Endodermal cell (in vitro differentiated cells): ENCODE results near the gene SLC2A1. TPM values are rescaled to one million over a fixed set of nuclear protein-coding genes. Genes with fewer than 3 reads are reported as not detected.

ENCODE experiments used
- DNase-seq: peaks from one replicate; pipeline ENCODE4 v3.0.0-alpha.2; 2017
- H3K27ac ChIP-seq: 2 replicates; pipeline ENCODE4 v1.5.1; 2013; ENCODE audit warnings: mild to moderate bottlenecking, low read depth, low read length, moderate library complexity
- H3K27me3 ChIP-seq: 2 replicates; pipeline ENCODE4 v1.6.1; 2013; ENCODE audit warnings: mild to moderate bottlenecking, low read length, moderate library complexity; ENCODE audit not compliant: insufficient read depth, control insufficient read depth, poor library complexity, severe bottlenecking
- H3K36me3 ChIP-seq: 2 replicates; pipeline ENCODE4 v1.7.0; 2013; ENCODE audit warnings: mild to moderate bottlenecking, low read length, moderate library complexity; ENCODE audit not compliant: control insufficient read depth, insufficient read depth
- H3K4me1 ChIP-seq: one replicate; pipeline ENCODE4 v1.7.0; 2013; ENCODE audit warnings: low read length; ENCODE audit not compliant: control insufficient read depth, insufficient read depth
- H3K4me3 ChIP-seq: 2 replicates; pipeline ENCODE4 v1.5.1; 2013; ENCODE audit warnings: mild to moderate bottlenecking, low read length, moderate library complexity
- H3K9ac ChIP-seq: 2 replicates; pipeline ENCODE4 v1.6.1; 2013; ENCODE audit warnings: mild to moderate bottlenecking, low read length, moderate library complexity; ENCODE audit not compliant: poor library complexity, severe bottlenecking; ENCODE audit errors: extremely low read depth
- H3K9me3 ChIP-seq: 2 replicates; pipeline ENCODE4 v1.6.1; 2013; ENCODE audit warnings: mild to moderate bottlenecking, low read length, moderate library complexity; ENCODE audit not compliant: control insufficient read depth
- H3K27ac Mint-ChIP-seq: 2 replicates; pipeline ENCODE4 v1.8.0; 2020; ENCODE audit warnings: mixed read lengths
- H3K27me3 Mint-ChIP-seq: 2 replicates; pipeline ENCODE4 v1.8.0; 2021; ENCODE audit warnings: mild to moderate bottlenecking, mixed read lengths; ENCODE audit not compliant: insufficient read depth
- H3K36me3 Mint-ChIP-seq: 2 replicates; pipeline ENCODE4 v1.8.0; 2020; ENCODE audit warnings: low read depth, mixed read lengths
- H3K4me1 Mint-ChIP-seq: 2 replicates; pipeline ENCODE4 v1.8.0; 2020; ENCODE audit warnings: mixed read lengths
- H3K4me3 Mint-ChIP-seq: 2 replicates; pipeline ENCODE4 v1.8.0; 2020; ENCODE audit warnings: mild to moderate bottlenecking, moderate library complexity, mixed read lengths
- H3K9me3 Mint-ChIP-seq: 2 replicates; pipeline ENCODE4 v1.8.0; 2020; ENCODE audit warnings: mild to moderate bottlenecking, mixed read lengths
- CTCF ChIP-seq: fragments of 200-600 bp; sonication (generic); conservative IDR thresholded peaks from 2 replicates; pipeline ENCODE4 v1.5.0; 2021; ENCODE audit warnings: antibody characterized with exemption, mild to moderate bottlenecking
- WGBS, 2 experiments: methylation state at CpG; one replicate each; pipeline versions ENCODE4 v1.1.5 to v1.1.7; 2013; ENCODE audit warnings: missing lambda C conversion rate in 2 of 2, mixed read lengths in 1 of 2; ENCODE audit not compliant: insufficient coverage in 1 of 2, insufficient read length in 1 of 2; 5-methylcytosine and 5-hydroxymethylcytosine counted together
- total RNA-seq, 2 donors: library from RNA; stranded (reverse); fragmentation: NEBNext Ultra II Directional in 1 of 2; extraction: Animal tissue kit (Norgen Biotek cat#: 25700) in 1 of 2; gene quantifications; 2 replicates in 1 of 2; 3 replicates in 1 of 2; pipeline ENCODE4 v1.2.1, GENCODE V29; 2021

SLC2A1 gene
- total RNA-seq, 2 donors from 2014 or later: 42.5 to 69.7 TPM

GRCh38 chr1:42887366-42887765, 71.3 kb downstream of the SLC2A1 start:
- Histone ChIP-seq H3K36me3 (no peaks in the 10 kb centered on the region), H3K27ac (no peak overlapping the region), H3K9ac (no peak overlapping the region), H3K4me1 (no peaks in the 10 kb centered on the region), H3K4me3 (no peak overlapping the region), H3K9me3 (no peaks in the 10 kb centered on the region), H3K27me3 (no peaks in the 10 kb centered on the region)
- Mint-ChIP-seq H3K4me3 (no peak overlapping the region), H3K4me1 (no peaks in the 10 kb centered on the region), H3K9me3 (no peaks in the 10 kb centered on the region), H3K27ac (no peak overlapping the region), H3K36me3 (no peaks in the 10 kb centered on the region), H3K27me3 (no peaks in the 10 kb centered on the region)
- DNase-seq: no peak
- TF ChIP-seq CTCF: no peak
- 89 to 98% methylated on average over 12 to 20 of the region's 20 CpGs for WGBS, 2 experiments

GRCh38 chr1:42886800-42887199, 71.9 kb downstream of the SLC2A1 start:
- no peak for DNase-seq
- Histone ChIP-seq H3K9me3 (no peaks in the 10 kb centered on the region), H3K4me3 (no peak overlapping the region), H3K36me3 (no peaks in the 10 kb centered on the region), H3K4me1 (no peaks in the 10 kb centered on the region), H3K27ac (no peak overlapping the region), H3K27me3 (no peaks in the 10 kb centered on the region), H3K9ac (no peak overlapping the region)
- H3K4me3 Mint-ChIP-seq: no peak overlapping the region
- no peaks in the 10 kb centered on the region for H3K9me3 Mint-ChIP-seq
- WGBS, 2 experiments: 96% methylated on average over 14 to 21 of the region's 21 CpGs
- no peaks in the 10 kb centered on the region for H3K4me1 Mint-ChIP-seq
- H3K36me3 Mint-ChIP-seq: no peaks in the 10 kb centered on the region
- no peak overlapping the region for H3K27ac Mint-ChIP-seq
- no peaks in the 10 kb centered on the region for H3K27me3 Mint-ChIP-seq
- TF ChIP-seq CTCF: no peak

- Mint-ChIP-seq H3K27ac (no peak overlapping the region), H3K36me3 (no peaks in the 10 kb centered on the region), H3K4me1 (no peaks in the 10 kb centered on the region), H3K4me3 (no peak overlapping the region), H3K27me3 (no peaks in the 10 kb centered on the region), H3K9me3 (no peaks in the 10 kb centered on the region)
- no peak overlapping the region for H3K9ac ChIP-seq
- TF ChIP-seq CTCF: no peak
- no peaks in the 10 kb centered on the region for H3K9me3 ChIP-seq
- no peak overlapping the region for H3K4me3 ChIP-seq
- no peak overlapping the region for H3K27ac ChIP-seq
- DNase-seq: no peak
- no peaks in the 10 kb centered on the region for H3K27me3 ChIP-seq
- WGBS, 2 experiments: 67 to 94% methylated on average over 5 to 15 of the region's 16 CpGs
- no peaks in the 10 kb centered on the region for H3K4me1 ChIP-seq
- no peaks in the 10 kb centered on the region for H3K36me3 ChIP-seq
These were observed 72.5 kb downstream of the SLC2A1 start for GRCh38 chr1:42886046-42886739.
